GM06990 (cell line): ENCODE data around the gene SRSF6.

Experiments used
- DNase-seq: peaks from one replicate; pipeline ENCODE4 v3.0.0-alpha.2; 2011; ENCODE audit not compliant: insufficient read length; ENCODE audit errors: extremely low read depth
- H3K27me3 ChIP-seq: replicated peaks from 2 replicates; pipeline ENCODE4 v1.6.0; 2011; ENCODE audit warnings: low read length; ENCODE audit not compliant: control insufficient read depth, insufficient read depth
- H3K36me3 ChIP-seq: 2 replicates; pipeline ENCODE4 v1.5.1; 2011; ENCODE audit warnings: low read length; ENCODE audit not compliant: control insufficient read depth, insufficient read depth
- H3K4me3 ChIP-seq: replicated peaks from 2 replicates; pipeline ENCODE4 v1.5.1; 2011; ENCODE audit warnings: low read depth, mild to moderate bottlenecking, control low read depth, low read length
- TF ChIP-seq, protein P1 (sequence below): IDR thresholded peaks from 2 replicates; pipeline ENCODE4 v1.5.1; 2011; ENCODE audit warnings: low read length, control low read depth, mild to moderate bottlenecking, inconsistent platforms; ENCODE audit not compliant: insufficient read depth, poor library complexity, severe bottlenecking

SRSF6 gene

DNA sequence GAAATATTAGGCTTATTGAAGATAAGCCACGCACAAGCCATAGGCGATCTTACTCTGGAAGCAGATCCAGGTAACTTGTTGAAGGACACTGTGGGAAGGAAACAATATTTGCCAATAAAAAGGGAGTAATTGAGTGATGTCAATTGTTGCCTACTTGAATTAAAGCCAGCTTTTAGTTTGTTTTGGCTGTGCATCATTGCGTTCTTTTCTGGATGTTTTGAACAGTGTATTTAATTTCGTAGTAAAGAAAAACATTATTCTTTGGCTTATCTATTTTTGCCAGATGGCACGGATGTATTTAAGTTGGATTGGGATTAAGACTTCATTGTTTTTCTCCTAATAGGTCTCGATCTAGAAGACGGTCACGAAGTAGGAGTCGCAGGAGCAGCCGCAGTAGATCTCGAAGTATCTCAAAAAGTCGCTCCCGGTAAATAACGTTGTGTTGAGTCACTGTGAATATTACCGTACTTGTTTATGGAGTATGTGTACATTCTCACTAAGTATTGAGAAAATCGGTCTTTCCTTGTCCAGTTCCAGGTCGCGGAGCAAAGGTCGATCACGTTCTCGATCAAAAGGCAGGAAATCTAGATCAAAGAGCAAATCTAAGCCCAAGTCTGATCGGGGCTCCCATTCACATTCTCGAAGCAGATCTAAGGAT lies 2.6 kb downstream of the SRSF6 start:
- TF ChIP-seq, protein P1, sequence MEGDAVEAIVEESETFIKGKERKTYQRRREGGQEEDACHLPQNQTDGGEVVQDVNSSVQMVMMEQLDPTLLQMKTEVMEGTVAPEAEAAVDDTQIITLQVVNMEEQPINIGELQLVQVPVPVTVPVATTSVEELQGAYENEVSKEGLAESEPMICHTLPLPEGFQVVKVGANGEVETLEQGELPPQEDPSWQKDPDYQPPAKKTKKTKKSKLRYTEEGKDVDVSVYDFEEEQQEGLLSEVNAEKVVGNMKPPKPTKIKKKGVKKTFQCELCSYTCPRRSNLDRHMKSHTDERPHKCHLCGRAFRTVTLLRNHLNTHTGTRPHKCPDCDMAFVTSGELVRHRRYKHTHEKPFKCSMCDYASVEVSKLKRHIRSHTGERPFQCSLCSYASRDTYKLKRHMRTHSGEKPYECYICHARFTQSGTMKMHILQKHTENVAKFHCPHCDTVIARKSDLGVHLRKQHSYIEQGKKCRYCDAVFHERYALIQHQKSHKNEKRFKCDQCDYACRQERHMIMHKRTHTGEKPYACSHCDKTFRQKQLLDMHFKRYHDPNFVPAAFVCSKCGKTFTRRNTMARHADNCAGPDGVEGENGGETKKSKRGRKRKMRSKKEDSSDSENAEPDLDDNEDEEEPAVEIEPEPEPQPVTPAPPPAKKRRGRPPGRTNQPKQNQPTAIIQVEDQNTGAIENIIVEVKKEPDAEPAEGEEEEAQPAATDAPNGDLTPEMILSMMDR, result no peak
- no peak overlapping the region for H3K4me3 ChIP-seq
- peaks cover 10% of the 10 kb centered on the region for H3K36me3 ChIP-seq
- no peaks in the 10 kb centered on the region for H3K27me3 ChIP-seq
- DNase-seq, result no peak

DNA sequence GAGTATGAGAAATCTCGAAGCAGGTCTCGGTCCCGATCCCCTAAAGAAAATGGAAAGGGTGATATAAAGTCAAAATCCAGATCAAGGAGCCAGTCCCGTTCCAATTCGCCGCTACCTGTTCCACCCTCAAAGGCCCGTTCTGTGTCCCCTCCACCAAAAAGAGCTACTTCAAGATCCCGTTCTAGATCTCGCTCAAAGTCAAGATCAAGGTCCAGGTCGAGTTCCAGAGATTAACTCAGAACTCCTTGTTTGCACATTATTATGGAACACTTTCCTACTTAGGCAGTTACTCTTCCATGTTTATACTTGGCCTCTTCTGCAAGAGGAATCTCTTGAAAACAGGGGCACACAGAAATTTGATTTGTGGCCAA lies 3.1 kb downstream of the SRSF6 start:
- H3K36me3 ChIP-seq, result peaks cover 10% of the 10 kb centered on the region
- TF ChIP-seq, protein P1, result no peak
- DNase-seq, result no peak
- H3K4me3 ChIP-seq, result no peak overlapping the region
- H3K27me3 ChIP-seq, result no peaks in the 10 kb centered on the region

DNA sequence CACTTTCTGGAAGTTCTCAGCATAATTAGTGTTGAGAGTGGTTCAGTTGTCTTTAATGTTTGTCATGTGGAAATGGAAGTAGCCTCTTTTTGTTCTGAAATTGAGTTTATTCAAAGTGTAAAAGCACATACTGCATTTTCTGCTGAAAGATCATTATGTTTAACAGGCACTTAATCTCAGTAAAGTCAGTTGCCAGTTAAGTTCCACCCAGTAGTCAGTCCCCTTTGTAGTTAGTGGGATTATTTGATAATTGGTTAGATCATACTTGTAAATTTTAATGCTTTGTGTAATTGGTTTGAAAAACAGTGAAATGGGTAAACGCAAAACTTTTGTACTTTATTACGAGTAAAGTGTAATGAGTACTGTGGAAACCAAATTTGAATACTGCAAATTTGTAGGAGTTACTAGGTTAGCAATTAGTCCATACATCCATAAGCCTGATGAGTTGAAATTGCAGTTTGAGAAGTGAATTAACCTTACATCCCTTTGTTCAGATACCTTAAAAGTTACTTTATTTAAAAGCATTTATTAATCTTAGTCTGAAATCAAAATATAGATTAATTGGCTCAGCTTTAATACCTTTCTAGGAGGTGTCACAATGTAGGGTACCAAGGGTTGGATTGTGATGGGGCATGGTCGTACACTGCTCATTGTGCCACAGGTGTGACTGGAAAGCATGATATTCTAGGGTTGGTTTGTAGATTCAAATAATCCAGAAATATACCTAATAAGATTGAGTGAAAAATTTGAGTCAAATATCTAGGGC lies 4.4 kb downstream of the SRSF6 start:
- TF ChIP-seq, protein P1, result no peak
- no peak overlapping the region for H3K4me3 ChIP-seq
- H3K27me3 ChIP-seq, result no peaks in the 10 kb centered on the region
- peaks cover 10% of the 10 kb centered on the region for H3K36me3 ChIP-seq
- no peak for DNase-seq

DNA sequence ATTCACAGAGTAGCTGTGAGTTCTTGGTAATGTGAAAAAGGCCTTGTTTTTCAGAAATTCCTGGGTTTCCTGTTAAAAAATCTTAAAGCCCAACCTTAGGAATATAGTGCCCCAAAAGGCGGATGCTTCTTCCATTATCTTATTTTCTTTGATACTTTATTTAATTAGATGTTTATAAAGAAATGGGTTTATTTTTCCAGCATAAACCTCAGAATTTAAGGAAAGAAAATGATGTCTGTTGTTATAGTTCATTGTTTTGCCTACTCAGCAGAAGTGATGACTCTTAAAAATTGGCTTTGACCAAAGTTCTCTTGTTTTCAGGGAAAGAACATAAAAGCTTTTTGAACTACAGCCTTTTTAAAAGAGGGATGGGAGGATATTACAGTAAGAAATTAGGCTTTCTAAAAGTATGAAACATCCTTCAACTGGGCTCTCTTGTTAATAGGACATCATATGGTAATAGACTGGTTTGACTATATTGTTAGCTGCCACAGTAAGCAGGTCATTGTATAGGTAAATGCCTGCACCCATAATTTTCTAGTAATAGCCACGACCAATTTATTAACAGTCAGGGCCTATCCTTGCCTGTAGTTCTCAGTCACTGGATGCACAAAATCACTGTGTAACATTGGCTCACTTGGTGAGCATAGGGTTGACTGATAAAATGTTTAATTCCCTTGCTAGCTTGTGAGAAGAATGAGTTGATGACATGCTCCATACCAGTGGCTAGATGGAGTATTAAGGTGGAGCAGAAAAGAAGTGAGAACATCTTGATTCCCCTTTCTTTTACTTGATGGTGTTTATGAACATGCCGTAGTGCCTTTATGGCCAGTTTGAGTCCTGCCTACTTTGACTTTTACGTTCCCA lies 5.2 kb downstream of the SRSF6 start:
- DNase-seq, result no peak
- no peaks in the 10 kb centered on the region for H3K27me3 ChIP-seq
- H3K36me3 ChIP-seq, result peaks cover 10% of the 10 kb centered on the region
- TF ChIP-seq, protein P1, result no peak
- no peak overlapping the region for H3K4me3 ChIP-seq

DNA sequence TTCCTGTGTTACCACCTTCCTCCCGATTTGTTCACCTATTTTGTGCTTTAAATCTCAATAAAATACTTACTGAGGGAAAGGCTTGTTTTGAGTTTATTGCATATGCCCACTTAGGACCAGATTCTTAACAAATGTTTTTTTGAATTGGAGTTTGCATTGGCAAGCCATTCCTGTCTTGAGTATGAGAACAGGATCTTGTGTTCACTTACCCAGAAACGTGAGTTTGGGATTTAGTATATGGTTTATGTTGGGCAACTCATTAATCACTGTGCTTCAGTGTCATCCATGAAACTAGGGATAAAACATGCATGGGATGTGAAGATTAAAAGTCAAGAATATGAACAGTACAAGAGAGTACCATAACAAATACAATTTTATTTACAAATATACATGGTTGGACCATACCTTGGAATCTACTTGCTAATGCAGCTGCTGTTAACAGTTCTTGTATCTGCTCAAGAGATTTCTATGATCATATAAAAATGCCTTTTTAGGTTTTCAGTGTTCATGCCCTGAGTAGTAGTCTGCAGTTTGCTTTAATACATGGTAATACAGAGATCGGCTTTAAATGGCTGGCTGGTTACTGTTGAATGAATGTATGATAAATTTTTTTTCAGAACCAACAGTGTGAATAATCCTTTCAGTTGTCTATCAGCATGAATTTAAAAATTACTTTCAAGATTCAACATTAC lies 6.0 kb downstream of the SRSF6 start:
- no peak for DNase-seq
- Histone ChIP-seq H3K27me3 (no peaks in the 10 kb centered on the region), H3K4me3 (no peak overlapping the region), H3K36me3 (peaks cover 10% of the 10 kb centered on the region)
- TF ChIP-seq, protein P1, result no peak
